CD4-positive, alpha-beta T cell treated with Interleukin-15 for 4 hours (primary cell): ENCODE data around the gene PKNOX2.

Experiments used
- DNase-seq: peaks from one replicate; pipeline ENCODE4 v3.0.0-alpha.2; 2020; ENCODE audit warnings: low spot score

Gene PKNOX2

DNA sequence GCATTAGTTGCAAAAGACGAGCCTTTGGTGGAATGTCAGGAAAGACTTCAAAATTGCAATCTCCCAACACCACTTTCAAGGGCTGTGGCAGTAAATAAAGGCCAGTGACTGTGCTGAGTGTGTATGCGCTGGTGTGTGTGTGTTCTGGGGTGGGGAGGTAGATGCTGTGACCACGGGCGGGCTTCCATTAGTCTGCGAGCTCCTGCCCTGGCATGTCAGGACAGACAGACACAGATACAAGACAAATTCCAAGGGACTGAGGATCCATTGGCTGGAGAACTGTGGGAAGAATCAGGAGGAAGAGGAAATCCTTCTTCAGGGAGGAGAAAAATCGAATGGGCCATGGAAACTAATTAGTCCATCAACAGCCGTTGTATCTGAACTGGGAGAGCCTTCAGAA lies 248.0 kb downstream of the PKNOX2 start:
- DNase-seq: no peak

- no peak for DNase-seq
Measured at GRCh38 chr11:125413226-125413625, 248.7 kb downstream of the PKNOX2 start.

DNA sequence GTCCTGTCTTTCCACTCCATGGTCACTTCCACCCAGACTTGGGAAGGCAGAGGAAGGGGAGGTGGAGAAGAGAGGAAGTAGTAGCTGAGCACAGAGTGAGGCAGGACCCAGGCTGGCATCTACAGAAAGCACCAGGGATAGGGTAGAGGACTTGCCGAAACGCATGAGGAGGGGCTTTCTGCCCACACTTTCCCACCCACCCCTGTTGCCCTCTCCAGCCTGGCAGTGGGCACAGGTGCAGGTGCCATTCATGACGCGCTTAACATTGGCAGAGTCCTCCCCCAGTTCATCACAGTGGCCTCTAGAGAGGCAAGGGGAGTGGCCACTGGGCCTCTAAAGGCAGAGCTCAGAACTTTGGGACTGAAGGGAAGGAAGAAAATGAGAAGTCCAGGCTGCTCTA lies 249.6 kb downstream of the PKNOX2 start:
- DNase-seq: no peak

DNA sequence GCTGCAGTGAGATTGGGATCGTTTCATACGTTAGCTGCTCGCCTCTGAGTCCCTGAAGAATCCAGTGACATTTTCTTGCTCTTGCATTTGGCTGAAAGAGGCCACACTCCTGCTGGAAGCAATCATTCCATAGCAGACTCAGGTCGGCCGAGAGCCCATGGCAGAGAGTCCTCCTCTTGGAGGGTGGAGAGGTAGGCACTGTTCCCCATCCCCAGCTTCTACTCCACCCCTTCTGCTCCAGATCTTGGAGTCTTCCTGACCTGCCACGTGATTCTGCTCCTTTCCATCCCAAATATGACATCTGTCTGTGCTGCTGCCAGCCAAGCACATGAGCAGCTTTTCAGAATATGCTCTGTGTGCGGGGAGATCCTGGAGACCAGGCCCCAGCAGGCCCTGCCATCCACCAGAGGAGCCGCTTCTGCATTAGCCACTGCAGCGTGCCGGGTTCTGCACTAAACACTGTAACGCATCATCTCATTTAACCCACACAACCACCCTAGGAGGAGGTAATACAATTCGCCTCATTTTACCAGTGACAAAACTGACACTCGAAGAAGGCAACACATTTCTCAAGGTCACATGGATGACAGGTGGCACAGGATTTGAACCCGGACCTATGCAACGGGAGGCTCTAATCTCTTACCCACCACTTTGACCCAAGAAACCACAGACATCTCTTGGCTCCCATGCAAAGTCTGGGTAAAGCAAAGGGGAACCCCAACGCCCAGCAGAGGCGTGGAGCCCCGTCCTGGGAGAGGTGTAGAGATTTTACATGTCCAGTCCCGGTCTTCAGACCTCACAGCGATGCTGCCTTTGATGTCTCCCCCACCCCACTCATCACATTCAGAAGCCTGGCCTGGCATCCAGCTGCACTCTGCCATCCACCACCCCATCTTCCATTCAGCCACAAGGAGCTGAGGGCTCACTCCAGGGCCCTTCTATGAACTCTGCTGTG lies 252.7 kb downstream of the PKNOX2 start:
- no peak for DNase-seq

- no peak for DNase-seq
Measured at GRCh38 chr11:125418396-125418795, 253.8 kb downstream of the PKNOX2 start.

DNA sequence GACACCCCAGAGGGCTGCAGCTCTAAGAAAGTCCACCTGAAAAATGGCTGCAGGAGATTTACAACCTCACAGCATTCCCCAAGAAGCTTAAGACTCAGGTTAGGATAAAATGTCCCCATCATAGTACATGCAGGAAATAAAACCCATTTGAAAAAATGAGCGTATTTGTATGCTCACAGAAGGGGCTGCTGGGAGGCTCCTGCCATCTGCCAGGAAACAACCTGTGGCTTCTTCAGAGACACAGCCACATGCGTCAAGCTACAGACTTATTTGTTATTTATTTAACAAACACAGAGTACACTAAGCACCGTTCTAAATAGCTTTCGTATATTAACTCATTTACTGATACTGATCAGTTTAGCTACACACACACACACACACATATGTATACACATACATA lies 258.1 kb downstream of the PKNOX2 start:
- no peak for DNase-seq

DNA sequence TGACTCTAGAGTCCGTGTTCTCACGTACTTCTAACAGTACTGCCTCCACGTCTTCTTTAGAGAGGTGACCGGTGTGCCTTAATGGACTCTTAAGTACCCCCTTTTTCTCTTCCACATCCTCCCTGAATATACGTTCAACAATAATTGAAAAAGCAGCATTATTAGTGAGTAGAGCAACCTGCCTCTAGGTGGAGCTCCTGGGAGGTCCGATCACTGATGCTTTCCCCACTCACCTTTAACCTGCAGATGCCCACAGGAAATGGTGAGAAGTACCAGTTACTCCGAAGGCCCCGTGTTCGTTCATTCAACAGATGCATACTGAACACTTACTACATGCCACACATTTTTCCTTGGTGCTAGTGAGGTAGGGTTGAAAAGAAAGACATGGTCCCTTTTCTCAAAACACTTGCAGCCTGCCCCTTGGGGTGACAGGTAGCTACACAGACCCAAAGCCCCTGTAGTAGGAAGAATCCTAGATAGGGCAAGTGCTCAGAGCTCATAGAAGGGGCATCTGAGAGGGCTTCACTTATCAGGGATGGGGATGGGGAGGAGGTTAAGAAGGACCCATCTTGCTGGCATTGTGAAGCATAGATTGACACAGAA lies 258.8 kb downstream of the PKNOX2 start:
- peak; percentile 16 for DNase-seq

GRCh38 chr11:125425601-125426000 lies 261.1 kb downstream of the PKNOX2 start:
- no peak for DNase-seq

GRCh38 chr11:125426818-125427528 lies 262.4 kb downstream of the PKNOX2 start:
- no peak for DNase-seq

GRCh38 chr11:125428486-125429173 lies 264.1 kb downstream of the PKNOX2 start:
- DNase-seq: no peak

DNA sequence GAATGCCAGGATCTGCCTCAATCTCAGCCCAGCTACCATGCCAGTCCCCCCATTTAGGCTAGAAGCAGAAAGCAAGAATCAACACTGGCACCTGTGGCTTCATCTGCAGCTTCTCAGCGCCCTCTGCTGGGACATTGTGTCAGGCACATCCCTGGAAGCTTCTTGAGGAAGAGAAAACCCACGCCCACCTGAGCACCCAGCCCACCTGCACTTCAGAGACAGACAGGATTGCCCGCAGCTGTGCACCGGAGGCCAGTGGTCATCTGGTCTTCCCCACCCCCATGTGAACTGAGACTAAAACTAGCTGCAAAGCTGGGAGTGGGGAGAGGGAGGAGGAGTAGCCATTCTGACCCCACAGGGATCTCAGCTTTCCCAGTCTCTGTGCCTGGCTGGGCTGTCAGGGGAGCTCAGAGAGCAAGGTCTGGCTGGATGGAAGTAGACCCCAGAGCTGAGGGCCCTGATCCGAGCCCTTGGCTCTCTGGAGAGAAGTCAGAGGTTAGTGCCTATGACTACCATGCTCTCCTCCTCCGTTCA lies 264.7 kb downstream of the PKNOX2 start:
- peak; percentile 21 for DNase-seq

GRCh38 chr11:125429807-125430678 lies 265.5 kb downstream of the PKNOX2 start:
- DNase-seq: no peak

DNA sequence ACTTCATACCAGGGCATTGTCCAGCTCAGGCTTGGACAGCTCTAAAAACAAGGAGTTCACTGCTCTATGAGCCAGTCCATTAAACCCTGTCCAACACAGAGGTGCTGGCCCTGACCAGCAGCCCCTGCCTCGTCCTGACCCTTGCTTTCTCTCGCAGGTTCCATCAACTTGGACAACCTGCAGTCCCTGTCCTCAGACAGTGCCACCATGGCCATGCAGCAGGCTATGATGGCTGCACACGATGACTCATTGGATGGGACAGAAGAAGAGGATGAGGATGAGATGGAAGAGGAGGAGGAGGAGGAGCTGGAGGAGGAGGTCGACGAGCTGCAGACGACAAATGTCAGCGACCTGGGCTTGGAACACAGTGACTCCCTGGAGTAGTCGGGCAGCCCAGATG lies 266.5 kb downstream of the PKNOX2 start:
- DNase-seq: no peak

GRCh38 chr11:125431481-125431880 lies 266.9 kb downstream of the PKNOX2 start:
- no peak for DNase-seq

DNA sequence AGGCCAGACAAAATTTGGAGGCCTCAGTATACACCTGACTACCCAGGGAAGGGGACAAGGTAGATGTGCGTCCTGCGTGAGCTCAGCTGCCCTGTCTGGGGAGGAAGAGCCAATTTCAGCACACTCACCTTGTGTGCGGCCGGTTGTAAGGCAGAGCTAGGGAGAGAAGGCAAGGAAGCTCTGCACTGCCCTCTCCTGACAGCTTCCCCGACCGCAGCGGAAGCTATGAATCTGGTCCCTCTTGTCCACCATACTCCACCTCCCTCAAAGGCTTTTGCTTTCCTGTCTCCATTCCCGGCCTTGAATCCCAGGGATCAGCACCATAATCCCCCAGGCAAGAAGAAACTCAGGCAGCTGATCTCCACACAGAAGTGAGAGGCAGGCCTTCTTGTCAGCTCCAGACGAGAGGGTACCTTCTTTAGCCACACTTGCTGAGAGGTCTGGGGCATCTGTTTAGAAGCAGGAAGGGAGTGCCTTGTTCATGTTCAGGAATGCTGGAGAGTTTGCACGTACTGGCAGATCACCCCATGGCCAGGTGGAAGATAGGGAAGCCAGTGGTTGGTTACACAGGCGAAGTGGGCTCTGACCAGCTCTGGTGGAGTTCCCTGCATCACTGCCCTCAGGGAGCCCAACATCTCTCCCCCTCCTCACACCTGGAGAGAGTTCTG lies 269.0 kb downstream of the PKNOX2 start:
- DNase-seq: no peak

DNA sequence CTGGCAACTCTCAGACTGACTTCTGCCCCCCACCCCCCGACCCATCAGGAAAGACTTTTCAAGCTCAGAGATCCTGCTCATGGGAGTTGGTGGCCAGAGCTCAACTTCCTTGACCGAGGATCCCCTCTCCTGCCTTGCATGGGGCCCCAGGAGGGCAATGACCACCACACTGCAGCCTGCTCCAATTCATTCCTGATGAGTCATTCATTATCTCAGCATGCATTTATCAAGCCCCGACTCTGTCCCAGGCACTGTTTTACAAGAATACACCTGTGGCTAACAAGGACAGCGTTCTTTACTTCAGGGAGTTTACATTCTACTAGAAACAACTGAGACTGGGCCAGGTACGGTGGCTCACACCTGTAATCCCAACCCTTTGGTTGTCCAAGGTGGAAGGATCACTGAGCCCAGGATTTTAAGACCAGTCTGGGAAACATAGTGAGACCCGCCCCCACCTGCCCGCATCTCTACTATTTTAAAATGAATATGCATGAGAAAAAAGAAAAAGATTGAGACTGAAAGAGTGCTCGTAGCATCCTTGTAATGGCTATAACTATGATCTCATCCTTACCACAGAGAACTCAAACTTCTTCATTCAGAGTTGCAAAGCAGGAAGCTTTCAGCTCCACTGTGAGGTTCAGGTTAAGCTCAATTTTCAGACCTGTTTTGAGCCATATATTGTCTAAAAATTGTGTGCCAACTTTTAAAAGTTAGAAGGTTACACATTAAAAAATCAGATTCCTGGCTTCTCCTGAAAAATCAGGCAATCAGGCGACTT lies 271.1 kb downstream of the PKNOX2 start:
- no peak for DNase-seq

DNA sequence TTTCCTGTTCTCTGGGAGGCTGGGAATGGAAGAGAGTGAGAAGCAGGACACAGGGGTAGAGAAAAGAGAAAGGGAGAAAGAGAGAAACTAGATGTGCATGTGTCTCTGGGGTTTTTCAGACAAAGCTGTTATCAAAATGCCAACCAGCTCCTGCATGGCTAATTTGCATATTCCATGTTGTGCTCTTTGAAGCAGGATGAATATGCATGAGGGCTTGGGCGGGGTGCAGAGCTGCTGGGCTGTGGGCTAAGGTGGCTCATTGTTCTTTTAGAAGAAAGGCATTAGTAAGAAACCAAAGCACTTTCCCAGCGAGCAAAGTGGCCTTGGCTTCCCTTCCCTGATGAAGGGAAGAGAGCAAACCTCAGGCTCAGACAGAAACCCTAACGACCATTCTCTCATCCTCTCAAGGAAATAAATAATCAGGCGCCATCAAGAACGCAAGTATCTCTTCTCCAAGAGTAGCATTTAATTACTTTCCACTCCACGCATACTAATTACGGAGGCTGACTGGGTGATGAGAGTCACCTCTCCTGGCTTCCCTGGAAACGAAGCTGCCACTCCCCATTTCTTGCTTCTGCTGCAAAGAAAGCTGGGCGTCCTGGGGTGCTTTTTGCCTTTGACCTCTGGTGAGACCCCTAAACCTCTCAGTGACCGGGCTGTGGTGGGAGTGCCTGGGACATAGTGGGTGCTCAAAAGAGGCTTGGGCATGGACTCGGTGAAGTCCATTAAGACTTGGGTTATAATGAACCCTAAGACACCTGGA lies 277.3 kb downstream of the PKNOX2 start:
- DNase-seq: no peak

DNA sequence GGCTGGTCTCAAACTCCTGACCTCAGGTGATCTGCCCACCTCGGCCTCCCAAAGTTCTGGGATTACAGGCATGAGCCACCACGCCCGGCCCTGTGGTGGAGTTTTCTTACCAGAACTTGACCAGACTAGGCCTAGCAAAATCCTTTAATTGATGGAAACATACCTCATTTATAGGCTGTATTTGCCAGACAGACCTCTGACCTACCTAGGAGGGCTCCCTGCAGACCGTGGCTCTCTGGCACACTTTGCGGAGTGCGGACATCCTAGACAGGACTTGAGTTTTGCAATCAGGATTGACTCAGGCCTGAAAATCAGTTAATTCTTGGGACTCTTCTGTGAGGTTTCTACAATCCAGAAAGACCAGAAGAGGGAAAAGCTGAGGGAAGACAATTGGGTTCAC lies 278.4 kb downstream of the PKNOX2 start:
- no peak for DNase-seq

DNA sequence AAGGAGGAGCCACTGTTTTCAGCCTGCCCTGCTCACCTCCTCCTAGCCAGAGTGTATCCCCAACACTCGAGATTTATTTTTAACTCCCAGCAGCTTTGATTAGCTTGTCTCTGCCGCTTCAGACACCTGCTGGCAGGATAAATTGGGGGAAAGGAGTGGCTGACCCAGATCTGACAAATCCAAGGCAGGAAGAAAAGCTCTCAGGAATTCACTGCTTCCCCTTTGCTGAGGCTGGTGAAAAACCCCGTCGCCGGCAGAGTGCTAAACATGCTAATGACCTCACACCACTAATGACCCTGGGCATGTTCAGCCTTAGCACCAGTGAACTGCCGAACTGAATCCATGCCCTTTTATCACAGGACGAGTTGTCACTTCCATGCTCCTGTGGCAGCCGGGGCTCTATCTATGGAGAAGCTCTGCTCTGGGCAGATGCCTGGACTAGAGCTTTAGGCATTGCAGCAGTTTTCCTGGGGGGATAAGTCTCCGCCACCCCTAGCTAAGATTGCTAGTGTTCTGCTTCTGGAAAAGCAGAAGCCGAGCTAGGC lies 279.3 kb downstream of the PKNOX2 start:
- no peak for DNase-seq
